G401.6 (cell line): ENCODE results near the gene RFX2.

ENCODE experiments used
- FAIRE-seq: peaks from 2 replicates; lab custom pipeline; 2012; peaks lifted over from hg19 to GRCh38; lab: Jason Lieb, UNC

Gene RFX2

GRCh38 chr19:6059988-6060599 lies 50.2 kb downstream of the RFX2 start:
- FAIRE-seq, result no peak

DNA sequence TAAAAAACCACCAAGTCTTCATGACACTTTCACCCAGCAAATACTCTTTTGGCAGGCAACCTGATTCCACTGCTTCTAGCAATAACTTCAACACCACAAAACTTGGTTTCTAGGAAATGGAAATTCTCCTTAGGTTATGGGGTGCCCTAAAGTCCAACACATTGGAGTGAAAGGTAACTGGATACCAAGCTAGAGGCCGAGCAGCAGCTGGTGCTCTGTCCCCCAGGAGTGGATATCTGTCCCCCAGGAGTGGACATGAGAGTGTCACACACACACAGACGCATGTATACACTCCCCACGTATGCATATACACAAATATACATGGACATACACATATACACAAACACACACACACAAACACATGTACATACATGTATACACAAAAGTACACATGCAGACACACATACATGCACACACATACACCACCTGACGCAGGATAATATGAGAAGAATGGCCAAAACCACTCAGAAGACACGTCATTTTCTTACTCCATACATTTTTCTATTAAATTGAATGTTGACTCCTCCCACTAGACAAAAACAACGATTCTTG lies 50.8 kb downstream of the RFX2 start:
- FAIRE-seq, result no peak

- no peak for FAIRE-seq
Measured at GRCh38 chr19:6058518-6059201, 51.6 kb downstream of the RFX2 start.

DNA sequence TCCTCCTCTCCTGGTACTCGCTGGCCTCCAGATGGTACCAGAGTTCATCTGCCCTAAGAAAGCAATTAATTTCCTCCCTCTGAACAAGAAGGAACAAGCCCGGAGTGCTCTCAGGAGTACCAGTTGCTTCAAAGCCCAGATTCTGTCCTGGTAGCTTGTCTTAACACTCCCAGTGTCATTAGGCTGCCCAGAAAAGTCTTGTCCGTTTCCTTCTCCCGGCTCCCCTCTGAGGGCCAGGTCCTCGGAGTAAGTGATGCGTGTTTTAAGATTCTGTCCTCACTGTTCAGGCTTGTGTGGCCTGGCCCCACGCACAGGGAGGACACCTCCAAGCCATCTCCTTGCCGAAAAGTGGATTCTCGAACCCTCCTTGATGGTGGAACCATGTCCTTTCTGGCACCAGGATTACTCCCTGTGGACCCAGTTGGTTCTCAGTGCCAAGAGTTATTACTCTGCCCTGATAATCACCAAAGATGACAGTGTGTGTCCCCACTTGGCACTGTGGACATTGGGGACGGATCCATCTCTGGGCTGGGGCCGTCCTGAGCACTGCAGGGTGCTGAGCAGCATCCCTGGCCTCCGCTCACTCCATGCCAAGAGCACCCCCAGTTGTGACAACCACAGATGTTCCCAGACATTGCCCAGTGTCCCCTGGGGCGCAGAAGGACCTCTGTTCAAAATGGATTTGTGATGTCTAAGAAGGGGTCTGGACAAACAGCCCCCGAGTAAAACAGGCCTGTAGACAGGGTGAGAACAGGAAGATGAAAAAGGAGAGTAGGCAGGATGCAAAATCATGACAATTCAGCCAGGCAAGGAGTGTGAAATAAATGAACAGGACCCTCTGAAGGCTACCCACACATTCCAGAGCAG lies 52.4 kb downstream of the RFX2 start:
- FAIRE-seq, result no peak

DNA sequence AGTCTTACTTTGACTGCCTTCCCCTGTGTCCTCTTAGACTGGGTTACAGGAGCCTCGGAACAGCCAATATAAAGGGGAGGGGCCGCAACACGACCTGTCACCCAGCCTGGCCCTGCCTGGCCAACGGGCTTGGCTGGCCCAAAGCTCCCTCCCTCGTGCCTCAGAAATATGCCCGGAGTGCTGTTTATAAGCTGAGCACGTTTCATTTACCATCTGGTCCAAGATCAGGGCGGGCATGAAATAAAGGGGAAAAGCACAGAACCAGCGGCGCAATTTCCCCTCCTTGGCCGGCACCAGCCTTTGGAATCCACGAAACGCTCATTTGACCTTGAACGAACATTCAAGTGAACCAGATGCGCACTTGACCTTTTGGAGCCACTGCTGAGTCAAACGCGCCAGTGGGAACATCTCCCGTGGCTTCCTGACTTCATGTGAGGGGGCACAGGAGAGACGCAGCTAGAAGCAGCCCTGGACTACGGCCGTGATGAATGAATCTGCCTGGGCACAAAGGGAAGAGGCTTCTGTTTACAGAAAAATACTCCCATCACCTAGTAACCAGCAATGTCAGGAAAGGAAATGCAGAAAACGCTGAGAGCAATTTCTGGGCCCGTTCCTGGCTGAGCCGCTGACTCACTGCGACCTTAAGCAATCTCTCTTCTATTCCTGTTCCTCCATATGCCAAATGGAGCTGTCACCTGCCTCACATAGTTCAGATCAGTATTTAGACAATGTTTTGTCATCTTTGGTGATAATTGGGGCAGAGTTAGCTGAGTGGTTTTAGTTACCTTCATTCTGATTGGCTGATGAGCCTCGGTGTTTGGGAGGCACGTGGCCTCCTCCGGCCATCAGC lies 53.3 kb downstream of the RFX2 start:
- peak; percentile 17 for FAIRE-seq

DNA sequence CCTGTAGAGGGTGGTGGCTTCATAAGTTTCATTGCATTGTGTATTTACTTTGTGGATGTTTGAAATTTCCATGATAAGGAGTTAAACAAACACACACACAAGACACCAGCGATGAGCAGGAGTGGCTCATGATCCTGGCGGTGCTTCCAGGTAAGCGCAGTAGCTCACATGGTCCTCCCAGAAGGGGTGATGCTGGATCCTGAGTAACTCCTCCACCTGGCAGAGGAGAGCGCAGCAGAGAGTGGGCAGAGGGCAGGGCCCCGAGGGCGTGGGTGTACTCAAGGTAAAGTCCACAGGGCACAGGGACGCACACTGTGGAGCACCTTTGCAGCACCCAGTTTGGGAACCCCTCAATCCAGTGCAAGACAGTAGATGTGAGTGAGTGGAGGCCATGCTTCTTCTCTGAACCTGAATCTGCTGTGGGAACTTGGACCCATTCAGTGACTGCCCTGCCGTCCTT lies 54.0 kb downstream of the RFX2 start:
- FAIRE-seq, result no peak

- FAIRE-seq, result no peak
Measured at GRCh38 chr19:6055013-6055795, 55.1 kb downstream of the RFX2 start.

DNA sequence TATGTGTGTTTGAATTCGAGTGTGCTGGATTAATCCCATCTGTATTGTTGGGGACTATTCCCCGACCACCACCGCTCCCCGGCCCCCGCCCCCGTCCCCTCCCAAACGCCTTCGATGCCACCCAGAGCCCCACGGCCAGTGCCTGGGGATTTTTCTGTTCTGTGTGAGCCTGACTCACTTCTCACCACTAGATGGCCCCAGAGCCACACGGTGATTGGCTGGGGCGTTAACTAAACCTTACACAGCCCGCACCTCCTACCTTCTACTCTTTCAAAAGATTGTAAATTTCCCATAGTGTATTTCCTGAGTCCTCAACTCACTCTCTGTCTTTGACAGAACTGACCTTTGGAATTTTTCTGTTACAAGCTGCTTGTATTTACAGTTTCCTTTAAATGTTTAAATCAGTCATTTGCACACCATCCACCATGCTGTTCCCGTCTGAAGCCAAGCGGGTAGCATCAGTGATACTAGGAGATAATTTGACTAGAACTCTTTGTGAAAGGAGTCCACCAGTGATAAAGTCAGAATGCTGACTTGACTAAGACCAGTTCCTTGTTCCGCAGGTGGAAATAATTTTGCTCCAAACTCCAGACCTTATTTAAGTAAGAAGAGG lies 61.4 kb downstream of the RFX2 start:
- FAIRE-seq, result peak; percentile 91

DNA sequence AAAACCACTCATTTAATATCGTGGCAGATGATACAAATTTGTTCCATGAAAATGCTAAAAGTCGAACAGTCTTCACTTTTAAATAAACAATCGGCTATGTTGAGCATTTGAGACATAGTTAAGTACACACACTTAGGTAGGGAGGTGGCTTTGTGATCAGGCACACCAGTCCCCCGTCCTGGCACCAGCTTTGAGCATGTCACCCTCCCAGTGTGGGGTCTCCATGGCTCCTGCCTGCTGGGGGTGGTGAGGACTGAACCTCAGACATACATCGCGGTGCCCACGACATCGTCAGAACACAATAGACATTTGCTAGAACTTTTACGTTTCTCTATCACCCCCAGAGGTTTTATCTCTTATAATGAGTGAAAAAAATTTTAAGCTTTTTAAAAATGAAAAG lies 62.0 kb downstream of the RFX2 start:
- FAIRE-seq, result no peak

DNA sequence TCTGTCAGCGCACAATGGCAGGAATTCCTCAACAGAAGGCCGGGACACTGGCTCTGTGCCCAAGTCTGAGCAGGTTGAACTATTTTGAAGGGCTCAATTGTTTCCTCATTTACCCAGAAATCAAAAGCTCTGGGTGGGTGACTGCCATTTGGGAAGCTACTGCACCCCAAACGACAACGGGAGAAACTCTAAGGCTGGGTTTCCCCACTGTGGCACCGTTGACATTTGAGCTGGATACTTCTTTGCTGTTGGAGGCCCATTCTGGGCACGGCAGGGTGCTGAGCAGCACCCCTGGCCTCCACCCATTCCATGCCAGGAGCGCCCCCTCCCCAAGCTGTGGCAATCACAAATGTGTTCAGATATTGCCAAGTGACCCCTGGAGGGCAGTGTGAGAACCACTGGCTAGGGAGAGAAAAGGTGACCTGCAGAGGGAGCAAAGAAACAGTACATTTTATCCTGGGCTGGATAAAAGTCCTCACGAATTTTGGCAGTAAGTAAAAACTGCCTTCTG lies 62.5 kb downstream of the RFX2 start:
- no peak for FAIRE-seq

GRCh38 chr19:6047256-6047655 lies 63.0 kb downstream of the RFX2 start:
- no peak for FAIRE-seq

GRCh38 chr19:6045108-6045507 lies 65.2 kb downstream of the RFX2 start:
- FAIRE-seq, result no peak

DNA sequence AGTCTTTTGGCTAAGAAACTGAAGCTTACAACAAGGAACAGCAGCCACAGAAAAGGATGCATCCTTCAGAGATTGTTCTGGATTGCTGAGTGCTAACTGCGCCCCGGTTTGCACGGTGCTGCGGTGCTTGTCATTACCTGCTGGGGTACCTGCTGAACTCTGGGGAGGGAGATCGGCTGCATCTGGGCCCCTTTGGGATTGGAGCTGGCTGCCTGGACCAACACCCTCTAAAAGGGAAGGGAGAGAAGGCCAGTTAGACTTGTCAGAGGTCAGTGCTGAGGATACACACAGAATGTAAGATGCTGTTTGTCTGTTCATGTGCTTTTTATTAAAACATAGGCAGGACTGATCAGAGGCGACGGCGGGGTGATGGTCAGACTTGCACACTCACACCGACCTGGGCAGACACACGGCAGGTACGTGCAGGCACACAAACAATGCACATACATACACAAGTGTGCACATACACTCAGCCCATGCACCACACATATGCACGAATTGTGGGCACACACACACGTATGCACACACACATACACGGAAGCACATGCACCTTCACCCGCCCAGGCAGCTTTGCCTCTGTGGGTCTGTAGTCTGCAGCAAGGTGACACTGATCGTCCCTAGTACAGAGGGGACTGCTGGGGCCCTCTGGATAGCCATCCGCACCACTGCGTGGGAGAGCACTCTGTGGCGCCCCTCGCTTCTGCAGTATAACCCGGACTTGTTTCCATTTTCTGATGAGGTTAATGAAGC lies 66.1 kb downstream of the RFX2 start:
- no peak for FAIRE-seq

DNA sequence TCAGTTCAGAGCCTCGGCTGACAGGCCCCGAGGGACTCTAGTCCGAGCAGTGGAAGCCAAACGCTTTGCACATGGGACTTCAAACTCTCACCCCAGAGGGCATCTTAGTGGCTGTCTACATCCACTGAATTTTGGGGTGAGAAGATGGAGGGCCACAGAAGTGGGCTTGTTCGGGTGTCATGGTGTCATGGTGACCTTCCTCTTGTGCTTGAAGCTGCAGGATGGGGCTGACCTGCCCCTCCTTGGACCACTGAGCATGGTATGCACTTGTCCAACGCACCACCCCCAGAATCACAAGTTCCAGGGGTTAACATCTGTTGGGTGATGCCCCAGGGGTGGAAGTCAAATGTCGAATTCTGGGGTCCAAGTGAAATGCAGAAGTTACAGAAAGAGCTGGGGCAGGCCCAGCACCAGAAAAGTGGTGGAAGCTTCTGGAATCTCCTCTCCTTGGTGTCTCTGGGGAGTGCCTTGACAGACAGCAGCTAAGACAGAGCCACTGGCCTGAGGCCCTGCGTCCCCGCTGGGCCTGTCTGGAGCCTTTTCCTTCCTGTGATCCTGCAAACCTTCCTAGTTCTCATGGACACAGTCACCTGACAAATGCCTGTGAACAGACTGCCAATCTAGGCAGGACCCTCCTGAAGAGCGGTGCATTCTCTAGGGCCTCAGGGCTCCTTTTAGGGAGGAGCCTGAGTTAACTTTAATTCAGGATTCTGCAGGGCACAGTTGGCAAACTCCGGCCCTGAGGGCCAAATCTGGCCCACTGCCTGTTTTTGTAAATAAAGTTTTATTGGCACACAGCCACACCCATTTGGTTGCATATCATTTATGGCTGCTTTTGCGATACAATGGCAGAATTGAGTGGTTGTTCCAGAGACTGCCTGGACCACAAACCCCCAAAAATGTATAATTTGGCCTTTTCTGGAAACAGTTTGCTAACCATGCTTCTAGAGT lies 67.2 kb downstream of the RFX2 start:
- FAIRE-seq, result no peak

GRCh38 chr19:6041991-6042481 lies 68.3 kb downstream of the RFX2 start:
- FAIRE-seq, result no peak

- no peak for FAIRE-seq
Measured at GRCh38 chr19:6041071-6041470, 69.2 kb downstream of the RFX2 start.

DNA sequence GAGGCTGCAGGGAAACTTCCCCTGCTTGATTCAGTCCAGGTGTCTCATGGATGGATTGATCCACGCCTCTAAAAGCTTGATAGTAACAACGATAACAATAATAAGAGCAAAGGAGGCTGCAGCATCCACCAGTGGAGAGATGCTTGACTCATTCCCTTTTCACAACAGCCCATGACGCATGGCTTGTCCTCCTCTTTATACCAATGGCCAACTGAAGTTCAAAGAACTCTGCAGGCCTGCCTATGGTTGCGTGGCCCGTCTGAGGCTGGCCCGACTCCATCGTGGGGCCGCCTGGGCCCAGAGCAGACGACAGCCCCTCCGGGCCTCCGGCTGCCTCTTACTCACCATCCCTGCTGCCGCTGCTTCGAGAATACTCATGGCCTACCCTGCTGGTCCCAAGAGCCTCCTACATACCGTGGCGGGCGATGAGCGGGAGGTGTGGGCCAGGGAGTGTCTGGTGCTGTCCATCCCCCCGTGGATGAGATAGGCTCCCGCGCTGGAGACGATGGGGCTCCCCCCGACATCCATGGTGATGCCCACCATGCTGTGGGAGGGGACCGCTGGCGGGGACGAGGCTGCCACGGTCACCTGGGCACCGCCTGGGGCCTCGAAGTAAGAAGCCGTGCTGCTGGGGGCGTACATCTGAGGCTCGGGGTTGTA lies 70.6 kb downstream of the RFX2 start:
- no peak for FAIRE-seq
